GM18507 (cell line): Measurements from ENCODE around the gene UBE2N.
"Not testable (repeated sequence)": the region's sequence is repeated elsewhere in the genome, so short reads cannot be mapped to it uniquely, and the experiment has no call there.

Source experiments
- DNase-seq: peaks from one replicate; pipeline ENCODE4 v3.0.0; 2011; ENCODE audit warnings: low read depth; ENCODE audit not compliant: insufficient read length; ENCODE audit errors: extremely low spot score
- FAIRE-seq: peaks from 2 replicates; lab custom pipeline; 2011; peaks lifted over from hg19 to GRCh38; lab: Jason Lieb, UNC

Gene UBE2N

GRCh38 chr12:93417967-93418480, 23.7 kb downstream of the UBE2N start:
- DNase-seq (no peak), FAIRE-seq (no peak)

- FAIRE-seq (peak; percentile 78), DNase-seq (no peak)
These were observed 25.9 kb downstream of the UBE2N start for GRCh38 chr12:93415723-93416464.

- DNase-seq (no peak), FAIRE-seq (no peak)
These were observed 28.7 kb downstream of the UBE2N start for GRCh38 chr12:93413064-93413463.

GRCh38 chr12:93412396-93412795, 29.4 kb downstream of the UBE2N start:
- FAIRE-seq, DNase-seq: not testable (repeated sequence)

GRCh38 chr12:93411060-93411459, 30.7 kb downstream of the UBE2N start:
- not testable (repeated sequence) for FAIRE-seq, DNase-seq

- not testable (repeated sequence) for FAIRE-seq, DNase-seq
These were observed 32.2 kb downstream of the UBE2N start for GRCh38 chr12:93409343-93410187.

GRCh38 chr12:93408813-93409212, 32.9 kb downstream of the UBE2N start:
- DNase-seq (no peak), FAIRE-seq (peak; percentile 9)

GRCh38 chr12:93407963-93408283, 33.8 kb downstream of the UBE2N start:
- FAIRE-seq (no peak), DNase-seq (no peak)

GRCh38 chr12:93407054-93407962, 34.4 kb downstream of the UBE2N start:
- DNase-seq (no peak), FAIRE-seq (no peak)

- FAIRE-seq (no peak), DNase-seq (no peak)
These were observed 36.5 kb downstream of the UBE2N start for GRCh38 chr12:93404961-93405849.

- no peak for FAIRE-seq
- DNase-seq, result no peak
These were observed 37.6 kb downstream of the UBE2N start for GRCh38 chr12:93403988-93404803.

- FAIRE-seq, result no peak
These were observed 39.1 kb downstream of the UBE2N start for GRCh38 chr12:93402333-93403311.

GRCh38 chr12:93399183-93399863, 42.4 kb downstream of the UBE2N start:
- DNase-seq, result not testable (repeated sequence)
- peak; percentile 100 for FAIRE-seq

More at GRCh38 chr12:93402333-93403311, 39.1 kb downstream of the UBE2N start:
- DNase-seq, result no peak

- FAIRE-seq (no peak), DNase-seq (no peak)
These were observed 44.3 kb downstream of the UBE2N start for GRCh38 chr12:93397412-93397811.

- DNase-seq, result no peak
- FAIRE-seq, result no peak
These were observed 48.3 kb downstream of the UBE2N start for GRCh38 chr12:93393425-93393824.
